Measurements from ENCODE around the gene AUNIP. TPM values are rescaled to one million over a fixed set of nuclear protein-coding genes. Genes with fewer than 3 reads are reported as not detected.
A peak's percentile ranks its signal among the peaks of the same experiment; 100 is the strongest.

Gene AUNIP
- total and polyA plus RNA-seq, 2 donors (not counting 1 experiment from before 2014, with no cell fraction given) = 0.33 to 1.2 TPM

GRCh38 chr1:25806418-25806817 is 52.8 kb downstream of the AUNIP start:
- TF ChIP-seq CTCF (conservative IDR thresholded peaks at IDR 0.05 in 1 of 2, IDR thresholded peaks at IDR 0.05 in 1 of 2; ENCODE audit: low read depth in 1 of 2, low read length in 2 of 2) = no peak
- TF ChIP-seq EZH2 (IDR thresholded peaks at IDR 0.05; ENCODE audit: low read length, missing control alignments) = no peak

GRCh38 chr1:25805863-25806225 is 53.4 kb downstream of the AUNIP start:
- H4K20me1 ChIP-seq (ENCODE audit: control insufficient read depth, extremely low read depth, insufficient read depth, low read length) = no peaks in the 10 kb centered on the region
- TF ChIP-seq EZH2 (IDR thresholded peaks at IDR 0.05; ENCODE audit: low read length, missing control alignments) (no peak), CTCF (conservative IDR thresholded peaks at IDR 0.05 in 1 of 2, IDR thresholded peaks at IDR 0.05 in 1 of 2; ENCODE audit: low read depth in 1 of 2, low read length in 2 of 2) (no peak)
- peaks cover 4% of the 10 kb centered on the region for H3K36me3 ChIP-seq (ENCODE audit: control insufficient read depth, insufficient read depth, low read length)
- H3K9ac ChIP-seq (ENCODE audit: insufficient read depth, low read length) = no peak overlapping the region
- peaks cover 14% of the 10 kb centered on the region for H3K4me1 ChIP-seq (ENCODE audit: control insufficient read depth, extremely low read depth, insufficient read depth, low read length)
- H3K4me3 ChIP-seq (replicated peaks in 1 of 4; ENCODE audit: control extremely low read depth in 1 of 4, insufficient read depth in 1 of 4, low read depth in 3 of 4, low read length in 4 of 4) = no peak overlapping the region
- no peak overlapping the region for H3K4me2 ChIP-seq (ENCODE audit: extremely low read depth, insufficient read depth, low read length)
- DNase-seq (ENCODE audit: low read depth in 2 of 2) = peak; percentile 38 to 64
- no peaks in the 10 kb centered on the region for H3K79me2 ChIP-seq (ENCODE audit: control insufficient read depth, insufficient read depth, low read length)
- H3K27me3 ChIP-seq (ENCODE audit: control insufficient read depth, insufficient read depth, low read length) = no peaks in the 10 kb centered on the region
- no peaks in the 10 kb centered on the region for H3K9me3 ChIP-seq (ENCODE audit: control insufficient read depth, insufficient read depth, low read depth, low read length)
- no peak overlapping the region for H3K27ac ChIP-seq (ENCODE audit: insufficient read depth, low read length)
- no peak overlapping the region for H2AFZ ChIP-seq (ENCODE audit: low read length)

More at GRCh38 chr1:25806418-25806817, 52.8 kb downstream of the AUNIP start:
- H3K4me3 ChIP-seq (replicated peaks in 1 of 4; ENCODE audit: control extremely low read depth in 1 of 4, insufficient read depth in 1 of 4, low read depth in 3 of 4, low read length in 4 of 4) = no peak overlapping the region
- H3K9me3 ChIP-seq (ENCODE audit: control insufficient read depth, insufficient read depth, low read depth, low read length) = no peaks in the 10 kb centered on the region
- H2AFZ ChIP-seq (ENCODE audit: low read length) = no peak overlapping the region
- H3K27me3 ChIP-seq (ENCODE audit: control insufficient read depth, insufficient read depth, low read length) = no peaks in the 10 kb centered on the region
- H3K9ac ChIP-seq (ENCODE audit: insufficient read depth, low read length) = no peak overlapping the region
- H3K36me3 ChIP-seq (ENCODE audit: control insufficient read depth, insufficient read depth, low read length) = peaks cover 6% of the 10 kb centered on the region
- H3K79me2 ChIP-seq (ENCODE audit: control insufficient read depth, insufficient read depth, low read length) = no peaks in the 10 kb centered on the region
- no peak overlapping the region for H3K27ac ChIP-seq (ENCODE audit: insufficient read depth, low read length)
- no peak overlapping the region for H3K4me2 ChIP-seq (ENCODE audit: extremely low read depth, insufficient read depth, low read length)
- H4K20me1 ChIP-seq (ENCODE audit: control insufficient read depth, extremely low read depth, insufficient read depth, low read length) = no peaks in the 10 kb centered on the region
- DNase-seq (ENCODE audit: low read depth in 2 of 2) = peak; percentile 72 to 76
- peaks cover 11% of the 10 kb centered on the region for H3K4me1 ChIP-seq (ENCODE audit: control insufficient read depth, extremely low read depth, insufficient read depth, low read length)

GRCh38 chr1:25804964-25805862 is 54.0 kb downstream of the AUNIP start:
- Histone ChIP-seq H3K27me3 (ENCODE audit: control insufficient read depth, insufficient read depth, low read length) (no peaks in the 10 kb centered on the region), H3K27ac (ENCODE audit: insufficient read depth, low read length) (no peak overlapping the region), H3K4me2 (ENCODE audit: extremely low read depth, insufficient read depth, low read length) (no peak overlapping the region), H2AFZ (ENCODE audit: low read length) (no peak overlapping the region), H3K9me3 (ENCODE audit: control insufficient read depth, insufficient read depth, low read depth, low read length) (no peaks in the 10 kb centered on the region), H3K36me3 (ENCODE audit: control insufficient read depth, insufficient read depth, low read length) (no peaks in the 10 kb centered on the region), H3K4me3 (replicated peaks in 1 of 4; ENCODE audit: control extremely low read depth in 1 of 4, insufficient read depth in 1 of 4, low read depth in 3 of 4, low read length in 4 of 4) (no peak overlapping the region), H3K9ac (ENCODE audit: insufficient read depth, low read length) (no peak overlapping the region), H3K79me2 (ENCODE audit: control insufficient read depth, insufficient read depth, low read length) (peaks cover 4% of the 10 kb centered on the region), H4K20me1 (ENCODE audit: control insufficient read depth, extremely low read depth, insufficient read depth, low read length) (no peaks in the 10 kb centered on the region), H3K4me1 (ENCODE audit: control insufficient read depth, extremely low read depth, insufficient read depth, low read length) (peaks cover 15% of the 10 kb centered on the region)
- no peak for TF ChIP-seq EZH2 (IDR thresholded peaks at IDR 0.05; ENCODE audit: low read length, missing control alignments)
- TF ChIP-seq CTCF (conservative IDR thresholded peaks at IDR 0.05 in 1 of 2, IDR thresholded peaks at IDR 0.05 in 1 of 2; ENCODE audit: low read depth in 1 of 2, low read length in 2 of 2) = no peak
- DNase-seq (ENCODE audit: low read depth in 2 of 2) = no peak
